Superior temporal gyrus (tissue), 1 donor: ENCODE measurements around the gene HS1BP3.

Experiments used
- DNase-seq: peaks from one replicate; pipeline ENCODE4 v3.0.0-alpha.2; 2016; ENCODE audit errors: extremely low spot score

HS1BP3 gene

DNA sequence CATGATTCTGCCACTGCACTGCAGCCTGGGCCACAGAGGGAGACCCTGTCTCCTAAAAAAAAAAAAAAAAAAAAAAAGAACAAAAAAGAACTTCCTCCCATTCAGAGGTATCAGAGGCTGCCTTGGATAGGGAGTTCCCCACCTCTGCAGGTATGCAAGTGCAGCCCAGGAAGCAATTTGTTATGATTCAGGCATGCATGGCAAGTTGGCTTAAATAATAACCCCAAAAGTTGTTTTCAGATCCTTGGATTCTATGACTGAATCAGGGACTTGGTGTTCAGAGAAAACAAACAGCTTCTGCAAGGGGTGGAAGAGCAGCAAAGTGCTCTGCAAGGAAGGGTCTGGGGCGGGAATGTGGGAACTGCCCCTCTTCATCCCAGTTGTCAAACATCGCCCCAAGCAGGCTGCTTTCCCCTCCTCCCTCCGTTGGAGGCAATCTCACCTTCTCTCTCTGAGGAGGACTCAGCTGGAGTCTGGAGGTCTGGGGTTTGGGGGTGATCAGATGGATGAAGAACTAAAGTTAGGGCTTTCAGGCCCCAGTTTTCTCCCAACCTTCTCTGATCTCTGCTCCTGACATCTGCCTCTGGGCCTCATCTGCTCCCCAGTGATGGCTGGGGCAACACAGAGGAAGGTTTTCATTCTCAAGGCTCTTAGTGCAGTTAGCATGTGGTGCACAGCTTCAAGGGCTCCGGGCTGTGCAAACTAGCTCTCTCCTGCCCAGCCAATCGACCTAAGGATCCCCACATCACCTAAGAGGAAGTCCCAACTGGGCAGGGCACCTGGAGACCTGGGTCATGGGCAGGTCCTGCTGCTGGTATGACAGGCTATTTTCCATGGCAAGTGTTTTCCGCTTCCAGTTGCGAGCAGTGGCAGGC, 12.5 kb upstream of the HS1BP3 start:
- DNase-seq = no peak

DNA sequence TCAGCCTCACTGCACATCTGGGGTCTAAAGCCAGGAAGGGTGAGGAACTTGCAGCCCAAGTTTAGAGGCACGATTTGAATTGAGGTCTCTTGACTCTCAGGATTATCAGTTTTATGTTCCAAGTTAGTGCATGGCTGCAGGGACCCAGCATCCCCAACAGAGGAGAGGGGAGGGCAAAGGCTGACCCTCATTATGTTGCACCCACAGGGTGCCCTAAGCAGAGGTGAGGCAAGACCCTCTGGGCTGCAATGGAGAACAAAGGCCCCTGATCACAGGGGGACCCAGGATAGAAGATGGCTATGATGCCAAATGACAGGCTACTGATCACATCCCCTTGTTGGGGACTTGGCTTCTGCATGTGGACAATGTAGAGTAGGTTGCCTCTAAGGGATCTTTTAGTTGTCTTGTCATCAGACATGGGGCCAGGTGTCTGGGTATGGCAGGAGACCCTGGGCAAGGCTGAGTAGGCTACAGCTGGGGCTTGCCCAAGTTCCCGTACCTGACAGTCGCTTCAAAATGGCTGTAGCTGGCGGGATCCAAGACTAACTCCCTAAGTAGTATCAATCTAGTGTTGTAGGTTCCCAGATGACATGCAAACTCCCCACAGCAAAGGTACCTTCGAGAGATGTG, 11.5 kb upstream of the HS1BP3 start:
- DNase-seq = no peak

DNA sequence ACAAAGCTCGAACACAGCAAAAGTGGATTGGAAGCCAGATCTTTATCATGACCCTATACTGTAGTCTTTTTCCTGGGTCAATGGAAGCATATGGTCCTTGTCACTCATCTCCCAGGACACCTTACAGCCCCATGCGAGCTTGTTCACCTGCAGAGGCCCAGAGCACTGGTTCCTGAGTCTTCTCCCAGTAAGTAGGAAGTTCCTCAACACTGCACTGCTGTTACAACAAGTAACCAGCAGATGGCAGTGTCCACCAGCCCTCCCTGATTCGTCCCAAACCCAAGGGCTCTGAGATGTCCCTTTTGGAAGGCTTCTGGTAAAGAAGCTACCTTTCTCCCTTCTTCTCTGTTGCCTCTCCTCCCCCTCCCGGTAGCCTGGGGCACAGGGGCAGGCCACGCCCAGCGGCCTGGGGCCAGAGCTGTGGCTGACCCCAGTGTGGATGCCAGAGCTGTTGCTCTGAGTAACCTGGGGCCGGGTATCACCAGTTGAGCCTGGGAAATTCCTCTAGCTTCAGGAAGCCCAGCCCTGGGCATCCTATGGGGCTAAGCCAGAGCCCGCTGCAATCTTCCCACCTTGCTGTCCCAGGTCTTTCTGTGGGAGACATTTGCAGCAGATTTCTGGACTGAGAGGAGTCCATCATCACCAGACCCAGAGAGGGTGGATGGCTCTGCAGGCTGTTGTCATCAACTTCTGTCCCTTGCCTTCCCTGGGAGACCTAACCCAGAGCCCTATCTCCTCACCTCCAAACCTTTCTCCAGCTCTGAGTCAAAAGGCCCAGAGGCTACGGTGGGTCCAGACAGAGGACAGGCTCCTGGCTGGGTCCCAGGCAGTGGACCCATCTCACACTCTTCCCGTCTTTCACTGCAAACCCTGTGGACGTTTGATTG, 10.8 kb upstream of the HS1BP3 start:
- DNase-seq = peak; percentile 90

DNA sequence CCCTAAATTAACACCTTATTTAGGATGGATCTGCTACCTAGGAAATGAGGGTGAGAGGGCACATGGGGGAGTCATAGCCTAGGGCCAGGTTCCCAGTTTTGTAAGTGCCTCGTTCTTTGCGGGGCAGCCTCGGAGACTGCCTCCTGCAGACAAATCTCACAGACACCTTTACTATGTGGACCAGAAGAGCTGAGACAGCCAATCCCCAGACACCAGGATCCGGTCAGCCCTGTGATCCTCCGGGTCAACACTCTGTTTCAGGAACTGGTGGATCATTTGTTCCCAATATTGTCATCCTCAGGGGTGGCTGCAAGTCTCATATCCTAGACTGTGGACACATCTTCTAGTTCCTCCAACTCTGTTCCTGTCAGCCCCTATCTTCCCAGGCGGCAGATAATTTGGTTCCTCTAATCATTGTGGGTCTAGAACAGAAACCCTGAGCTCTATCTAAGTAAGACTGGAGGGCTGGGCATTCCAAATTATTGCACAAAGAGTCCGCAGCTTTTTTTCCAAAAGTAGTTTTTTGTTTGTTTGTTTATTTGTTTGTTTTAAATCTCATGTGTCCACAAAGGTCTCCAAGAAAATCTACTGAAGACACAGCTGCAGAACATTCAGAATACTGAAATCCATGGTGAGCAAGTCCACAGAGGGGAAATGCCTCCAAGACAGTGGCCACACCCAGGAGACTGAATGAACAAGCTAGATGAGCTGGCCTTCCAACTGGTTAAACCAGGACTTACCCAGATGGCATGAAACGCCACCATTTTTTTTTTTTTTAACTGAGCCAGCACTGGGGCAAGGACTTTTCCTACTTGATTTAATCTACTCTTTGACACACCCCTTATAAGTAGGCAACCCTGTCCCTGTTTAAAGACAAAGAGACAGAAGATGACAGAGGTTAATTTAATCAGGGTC, 9.9 kb upstream of the HS1BP3 start:
- DNase-seq = no peak

GRCh38 chr2:20657522-20658235, 6.8 kb upstream of the HS1BP3 start:
- no peak for DNase-seq

- no peak for DNase-seq
Observed at GRCh38 chr2:20656561-20656960, 5.7 kb upstream of the HS1BP3 start.

DNA sequence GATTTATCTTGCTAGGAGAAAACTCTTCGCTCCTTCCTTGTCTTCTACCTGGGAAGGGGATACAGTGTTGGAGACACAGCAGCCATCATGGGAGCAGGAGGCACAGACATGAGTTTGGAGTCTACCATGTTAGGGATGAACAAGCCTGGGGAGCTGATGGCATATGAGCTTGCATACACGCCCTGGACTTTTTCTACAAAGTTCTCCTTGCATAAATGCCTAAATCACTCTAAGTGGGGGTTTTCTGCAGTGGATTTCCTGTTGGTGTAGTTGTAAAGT, 3.6 kb upstream of the HS1BP3 start:
- no peak for DNase-seq

GRCh38 chr2:20653695-20654534, 3.0 kb upstream of the HS1BP3 start:
- DNase-seq = no peak

DNA sequence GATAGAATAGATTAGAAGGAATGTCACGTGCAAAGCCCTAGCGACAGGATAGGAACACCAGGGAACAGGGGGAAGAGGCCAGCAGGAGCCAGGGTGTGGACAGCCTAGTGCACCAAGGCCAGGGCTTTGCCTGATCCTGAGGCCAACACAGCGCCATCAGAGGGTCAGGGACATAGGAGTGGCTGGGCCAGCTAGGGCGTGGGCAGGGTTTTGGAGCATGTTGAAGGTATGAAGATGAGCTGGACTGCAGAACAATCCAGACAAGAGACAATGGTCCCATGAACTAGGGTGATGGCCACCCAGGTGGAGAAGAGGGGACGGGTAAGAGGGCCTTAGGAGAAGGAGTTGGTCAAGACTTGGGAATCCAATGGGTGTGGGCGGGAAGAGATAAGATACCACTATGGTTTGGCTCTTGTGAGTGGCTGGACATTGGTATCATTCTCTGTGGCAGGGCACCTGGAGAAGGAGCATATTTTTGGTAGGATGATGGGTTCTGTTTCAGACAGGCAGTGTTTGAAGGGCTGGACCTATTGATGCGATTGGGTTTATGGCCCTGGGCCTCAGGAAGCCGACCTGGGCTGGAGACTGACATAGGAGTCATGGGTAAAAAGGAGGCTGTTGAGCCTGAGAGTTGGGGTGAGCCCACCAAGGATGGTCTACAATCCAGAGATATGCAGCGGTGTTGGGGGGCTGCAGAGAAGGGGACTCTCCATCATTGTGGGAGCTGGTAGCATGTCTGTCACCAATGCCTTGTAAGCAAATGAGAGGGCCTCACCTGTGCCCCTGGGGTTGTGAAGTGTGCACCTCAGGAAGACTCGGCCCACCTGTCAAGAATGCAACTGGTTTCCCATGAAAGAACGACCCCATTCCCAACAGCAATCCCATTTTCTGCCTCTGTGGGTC, 2.0 kb upstream of the HS1BP3 start:
- DNase-seq = no peak

GRCh38 chr2:20652141-20652540, 1.2 kb upstream of the HS1BP3 start:
- DNase-seq = no peak

- no peak for DNase-seq
Observed at GRCh38 chr2:20651731-20652099, 817 bp upstream of the HS1BP3 start.

GRCh38 chr2:20650393-20650876, 463 bp downstream of the HS1BP3 start:
- peak; percentile 40 for DNase-seq

DNA sequence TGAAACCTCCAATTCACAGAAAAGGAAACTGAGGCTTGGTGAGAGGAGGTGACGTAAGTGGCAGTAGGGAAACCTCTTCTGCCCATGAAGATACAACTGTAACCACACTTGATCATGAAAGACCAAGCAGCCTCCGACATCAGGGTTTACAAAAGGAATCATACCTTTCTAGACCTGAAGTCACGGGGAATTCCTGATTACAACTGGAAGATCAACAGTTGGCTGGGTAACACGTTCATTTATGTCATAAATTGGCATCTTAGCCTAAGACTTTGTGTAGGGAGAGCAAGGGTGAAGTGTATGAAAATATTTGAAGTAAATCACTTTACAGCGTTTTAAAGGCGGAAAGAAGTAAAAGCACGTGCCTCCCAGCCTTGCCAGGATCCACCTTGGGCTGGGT, 922 bp downstream of the HS1BP3 start:
- DNase-seq = no peak

DNA sequence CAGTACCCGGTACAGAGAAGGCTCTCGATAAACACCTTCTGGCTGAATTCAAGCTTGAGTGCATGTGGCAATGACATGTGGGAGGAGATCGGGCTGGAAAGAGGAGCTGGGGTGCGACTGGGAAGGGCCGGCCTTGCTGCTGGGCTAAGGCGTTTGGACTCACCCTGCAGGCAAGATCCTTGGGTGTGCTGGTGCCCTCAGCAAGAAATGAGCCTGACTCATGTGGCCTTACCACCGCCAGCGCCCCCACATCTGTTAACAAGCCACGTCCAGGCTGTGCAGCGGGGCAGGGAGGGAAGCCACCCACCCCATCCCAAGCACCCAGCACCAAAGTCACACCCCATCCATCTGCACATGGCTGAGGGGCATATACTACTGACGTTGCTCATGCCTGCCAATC, 1.3 kb downstream of the HS1BP3 start:
- DNase-seq = no peak

DNA sequence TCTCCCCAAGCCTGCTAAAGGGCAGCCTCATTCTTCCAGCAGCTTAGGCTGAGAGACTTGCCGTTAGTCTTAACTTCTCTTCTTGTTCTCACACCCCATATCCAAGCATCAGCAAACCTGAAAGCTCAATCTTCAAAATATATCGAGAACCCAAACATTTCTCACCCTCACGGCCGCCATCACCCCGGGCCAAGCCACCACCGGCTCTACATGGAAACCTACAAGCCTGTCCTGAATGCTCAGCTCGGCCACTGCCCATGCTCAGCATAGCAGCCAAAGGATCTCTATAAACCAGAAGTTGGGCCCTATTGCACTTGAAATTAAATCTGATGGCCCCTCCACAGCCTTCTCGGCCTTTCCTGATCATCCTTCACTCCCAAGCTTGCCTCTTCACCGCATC, 2.1 kb downstream of the HS1BP3 start:
- no peak for DNase-seq

GRCh38 chr2:20648206-20648605, 2.7 kb downstream of the HS1BP3 start:
- DNase-seq = no peak

DNA sequence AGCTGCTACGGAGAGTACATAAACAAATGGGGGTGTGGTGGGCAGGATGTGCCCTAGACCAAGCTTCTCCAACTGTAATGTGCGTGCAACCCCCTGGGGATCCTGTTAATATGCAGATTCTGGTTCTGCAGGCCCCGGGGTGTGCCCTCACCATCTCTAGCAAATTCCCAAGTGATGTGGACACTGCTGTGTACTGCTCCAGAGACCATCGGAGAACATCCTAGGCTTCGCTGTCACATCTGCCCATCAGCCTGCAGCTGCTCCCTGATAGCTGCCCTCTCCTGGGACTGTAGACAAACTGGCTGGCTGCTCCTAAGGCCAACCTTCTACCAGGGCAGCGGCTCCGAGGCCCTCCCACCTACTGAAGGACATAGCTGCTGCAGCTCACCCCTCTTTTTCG, 3.2 kb downstream of the HS1BP3 start:
- DNase-seq = no peak

- no peak for DNase-seq
Observed at GRCh38 chr2:20647211-20647610, 3.7 kb downstream of the HS1BP3 start.

DNA sequence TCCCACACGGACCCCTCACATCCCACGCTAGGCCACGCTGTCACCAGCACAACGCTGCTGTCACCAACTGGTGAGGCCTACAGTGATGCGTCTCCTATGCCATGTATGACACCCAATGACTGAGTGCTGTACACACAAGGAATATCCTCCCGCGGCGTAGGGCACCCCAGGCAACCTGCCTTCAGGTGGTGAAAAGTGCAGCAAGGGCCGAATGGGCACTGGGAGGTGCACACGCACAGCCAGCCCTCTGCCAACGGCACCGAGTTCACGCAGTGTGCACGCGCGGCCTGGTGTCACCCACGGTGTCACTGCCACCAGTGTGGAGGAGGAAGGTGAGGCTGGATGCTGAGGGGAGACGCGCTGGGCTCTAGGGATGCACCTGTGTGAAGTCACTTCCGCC, 4.5 kb downstream of the HS1BP3 start:
- DNase-seq = no peak
